8988T (cell line): ENCODE measurements around the gene CST2.
"Not testable (repeated sequence)": the region's sequence is repeated elsewhere in the genome, so short reads cannot be mapped to it uniquely, and the experiment has no call there.

Experiments used
- DNase-seq: peaks from one replicate; pipeline ENCODE4 v3.0.0; 2011

The CST2 gene

GRCh38 chr20:23826541-23827021 is at the start of gene CST2:
TSS of gene CST2 (minus strand) at chr20:23826729. CDS start at chr20:23826660, 69 bp downstream.
- DNase-seq = no peak

- no peak for DNase-seq
Measured at GRCh38 chr20:23875606-23876237, 49.2 kb upstream of the CST2 start.

GRCh38 chr20:23874747-23875146 is 48.2 kb upstream of the CST2 start:
- DNase-seq = no peak

- DNase-seq = no peak
Measured at GRCh38 chr20:23873370-23874015, 47.0 kb upstream of the CST2 start.

- DNase-seq = no peak
Measured at GRCh38 chr20:23872065-23872464, 45.5 kb upstream of the CST2 start.

- DNase-seq = no peak
Measured at GRCh38 chr20:23870461-23870860, 43.9 kb upstream of the CST2 start.

GRCh38 chr20:23869520-23869919 is 43.0 kb upstream of the CST2 start:
- no peak for DNase-seq

- DNase-seq = no peak
Measured at GRCh38 chr20:23868321-23868720, 41.8 kb upstream of the CST2 start.

- no peak for DNase-seq
Measured at GRCh38 chr20:23867152-23867776, 40.7 kb upstream of the CST2 start.

GRCh38 chr20:23860771-23861170 is 34.2 kb upstream of the CST2 start:
- not testable (repeated sequence) for DNase-seq

- no peak for DNase-seq
Measured at GRCh38 chr20:23857962-23858595, 31.6 kb upstream of the CST2 start.

GRCh38 chr20:23856736-23857135 is 30.2 kb upstream of the CST2 start:
- no peak for DNase-seq

- DNase-seq = no peak
Measured at GRCh38 chr20:23856226-23856625, 29.7 kb upstream of the CST2 start.

- DNase-seq = no peak
Measured at GRCh38 chr20:23841693-23842092, 15.2 kb upstream of the CST2 start.

GRCh38 chr20:23835716-23836115 is 9.2 kb upstream of the CST2 start:
- no peak for DNase-seq

- DNase-seq = no peak
Measured at GRCh38 chr20:23832775-23833513, 6.4 kb upstream of the CST2 start.

- not testable (repeated sequence) for DNase-seq
Measured at GRCh38 chr20:23831961-23832360, 5.4 kb upstream of the CST2 start.

GRCh38 chr20:23823621-23824324 is 2.8 kb downstream of the CST2 start:
- no peak for DNase-seq

- DNase-seq = no peak
Measured at GRCh38 chr20:23823111-23823510, 3.4 kb downstream of the CST2 start.

- no peak for DNase-seq
Measured at GRCh38 chr20:23820493-23820892, 6.0 kb downstream of the CST2 start.

- DNase-seq = not testable (repeated sequence)
Measured at GRCh38 chr20:23811559-23811958, 15.0 kb downstream of the CST2 start.

GRCh38 chr20:23810349-23810748 is 16.2 kb downstream of the CST2 start:
- not testable (repeated sequence) for DNase-seq
